Kidney epithelial cell (primary cell): Measurements from ENCODE around the gene TIMM22. TPM values are rescaled to one million over a fixed set of nuclear protein-coding genes. Genes with fewer than 3 reads are reported as not detected.

Source experiments
- DNase-seq: peaks from one replicate; pipeline ENCODE4 v3.0.0-alpha.2; 2010; ENCODE audit warnings: low read depth
- H3K27me3 ChIP-seq: 2 replicates; pipeline ENCODE4 v1.6.0; 2011; ENCODE audit warnings: low read length; ENCODE audit not compliant: control insufficient read depth, insufficient read depth
- H3K36me3 ChIP-seq: 2 replicates; pipeline ENCODE4 v1.5.1; 2011; ENCODE audit warnings: low read length; ENCODE audit not compliant: control insufficient read depth, insufficient read depth
- H3K4me3 ChIP-seq: 2 replicates; pipeline ENCODE4 v1.5.1; 2011; ENCODE audit warnings: low read depth, mild to moderate bottlenecking, control low read depth, low read length
- total RNA-seq: library from RNA; depleted of rRNA; stranded (reverse); fragments of >200 nt; gene quantifications from 2 replicates; pipeline ENCODE4 v1.2.3, GENCODE V29; 2015
- TF ChIP-seq, protein P1 (sequence below): IDR thresholded peaks from 2 replicates; pipeline ENCODE4 v1.5.1; 2011; ENCODE audit warnings: mild to moderate bottlenecking, moderate library complexity, low read length, control low read depth, inconsistent platforms; ENCODE audit not compliant: insufficient read depth, poor library complexity, severe bottlenecking

TIMM22 gene
- total RNA-seq, 1 donor from 2014 or later: 17.9 TPM

DNA sequence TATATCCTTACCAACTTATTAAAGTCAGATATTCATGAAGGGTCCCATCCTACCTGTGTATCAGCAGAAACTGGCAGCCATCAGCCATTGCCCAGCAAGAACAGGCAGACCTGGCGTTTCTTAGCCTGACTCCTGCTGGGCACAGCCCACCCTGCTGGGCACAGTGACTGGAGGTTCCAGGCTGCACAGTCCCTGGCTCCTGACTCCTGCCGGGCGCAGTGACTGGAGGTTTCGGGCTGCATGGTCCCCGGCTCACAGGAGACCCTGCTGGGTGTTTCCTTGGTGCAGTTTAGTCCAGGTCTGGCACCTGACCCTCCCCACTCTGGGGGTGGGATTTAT is 6.7 kb downstream of the TIMM22 start:
- TF ChIP-seq, protein P1, sequence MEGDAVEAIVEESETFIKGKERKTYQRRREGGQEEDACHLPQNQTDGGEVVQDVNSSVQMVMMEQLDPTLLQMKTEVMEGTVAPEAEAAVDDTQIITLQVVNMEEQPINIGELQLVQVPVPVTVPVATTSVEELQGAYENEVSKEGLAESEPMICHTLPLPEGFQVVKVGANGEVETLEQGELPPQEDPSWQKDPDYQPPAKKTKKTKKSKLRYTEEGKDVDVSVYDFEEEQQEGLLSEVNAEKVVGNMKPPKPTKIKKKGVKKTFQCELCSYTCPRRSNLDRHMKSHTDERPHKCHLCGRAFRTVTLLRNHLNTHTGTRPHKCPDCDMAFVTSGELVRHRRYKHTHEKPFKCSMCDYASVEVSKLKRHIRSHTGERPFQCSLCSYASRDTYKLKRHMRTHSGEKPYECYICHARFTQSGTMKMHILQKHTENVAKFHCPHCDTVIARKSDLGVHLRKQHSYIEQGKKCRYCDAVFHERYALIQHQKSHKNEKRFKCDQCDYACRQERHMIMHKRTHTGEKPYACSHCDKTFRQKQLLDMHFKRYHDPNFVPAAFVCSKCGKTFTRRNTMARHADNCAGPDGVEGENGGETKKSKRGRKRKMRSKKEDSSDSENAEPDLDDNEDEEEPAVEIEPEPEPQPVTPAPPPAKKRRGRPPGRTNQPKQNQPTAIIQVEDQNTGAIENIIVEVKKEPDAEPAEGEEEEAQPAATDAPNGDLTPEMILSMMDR: no peak
- DNase-seq: no peak
- Histone ChIP-seq H3K4me3 (no peak overlapping the region), H3K27me3 (no peaks in the 10 kb centered on the region), H3K36me3 (peaks cover 7% of the 10 kb centered on the region)

DNA sequence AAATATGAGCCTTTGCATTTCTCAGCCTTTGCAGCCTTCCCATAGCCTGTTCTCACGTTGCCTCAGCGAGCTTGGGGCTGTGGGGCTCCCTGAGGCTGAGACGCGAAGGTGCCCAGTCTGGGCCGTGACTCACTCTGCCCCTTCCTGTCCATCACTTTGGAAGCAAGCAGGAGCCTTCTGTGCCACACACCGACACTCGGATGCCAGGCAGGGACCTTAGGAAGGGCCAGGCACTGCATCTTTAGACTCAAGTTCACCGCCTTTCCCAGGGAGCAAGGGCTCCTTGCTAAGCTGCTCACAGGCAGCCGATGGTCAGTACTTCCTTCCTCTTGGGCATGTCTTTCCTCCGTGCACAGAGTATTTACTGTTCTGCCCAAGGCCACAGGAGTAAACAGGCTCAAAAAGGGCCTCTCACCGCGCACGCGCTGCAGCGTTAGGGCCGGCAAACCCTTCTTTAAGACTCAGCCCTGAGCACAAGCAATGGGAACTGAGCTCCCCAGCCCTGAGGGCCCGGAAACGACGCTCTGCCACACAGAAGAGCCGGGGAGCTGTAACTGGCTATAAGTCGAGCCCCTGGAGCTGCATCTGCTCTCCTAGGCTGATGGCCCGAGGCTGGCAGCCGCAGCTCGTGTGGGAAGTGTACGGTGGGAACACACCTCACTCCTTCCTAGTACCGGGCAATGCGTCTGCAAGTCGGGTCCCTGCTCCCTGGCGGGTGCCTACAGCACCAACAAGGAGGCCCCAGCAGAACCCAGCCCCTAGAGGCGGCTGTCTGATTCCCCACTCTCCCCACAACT is 7.2 kb downstream of the TIMM22 start:
- no peak overlapping the region for H3K4me3 ChIP-seq
- H3K27me3 ChIP-seq: no peaks in the 10 kb centered on the region
- TF ChIP-seq, protein P1: no peak
- DNase-seq: no peak
- peaks cover 7% of the 10 kb centered on the region for H3K36me3 ChIP-seq

DNA sequence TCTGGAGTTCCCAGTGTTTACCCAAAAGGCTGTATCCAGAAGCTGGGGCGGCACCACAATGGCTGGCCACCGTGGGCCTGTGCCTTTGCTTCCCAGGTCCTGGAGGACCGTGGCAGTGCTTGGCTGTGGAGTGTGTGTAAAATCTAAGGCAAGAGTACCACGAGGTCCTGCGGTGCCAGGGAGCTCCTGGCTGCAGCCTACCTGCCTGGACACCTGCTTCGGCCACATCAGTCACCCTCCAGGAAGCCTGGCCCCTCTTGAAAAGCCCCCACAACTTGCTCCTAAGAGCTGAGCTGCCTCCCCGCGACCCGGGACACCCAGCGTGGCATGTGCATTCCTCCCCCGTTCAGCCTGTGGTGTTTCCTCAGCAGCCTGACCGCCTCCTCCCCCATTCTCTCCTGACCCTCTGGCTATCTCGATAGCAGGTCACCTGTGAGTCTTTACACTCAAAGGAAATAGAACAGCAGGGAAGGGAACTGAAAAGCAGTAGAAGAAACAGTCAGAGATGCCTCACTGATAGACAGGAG is 7.9 kb downstream of the TIMM22 start:
- Histone ChIP-seq H3K36me3 (peaks cover 4% of the 10 kb centered on the region), H3K27me3 (no peaks in the 10 kb centered on the region), H3K4me3 (no peak overlapping the region)
- TF ChIP-seq, protein P1: no peak
- no peak for DNase-seq

DNA sequence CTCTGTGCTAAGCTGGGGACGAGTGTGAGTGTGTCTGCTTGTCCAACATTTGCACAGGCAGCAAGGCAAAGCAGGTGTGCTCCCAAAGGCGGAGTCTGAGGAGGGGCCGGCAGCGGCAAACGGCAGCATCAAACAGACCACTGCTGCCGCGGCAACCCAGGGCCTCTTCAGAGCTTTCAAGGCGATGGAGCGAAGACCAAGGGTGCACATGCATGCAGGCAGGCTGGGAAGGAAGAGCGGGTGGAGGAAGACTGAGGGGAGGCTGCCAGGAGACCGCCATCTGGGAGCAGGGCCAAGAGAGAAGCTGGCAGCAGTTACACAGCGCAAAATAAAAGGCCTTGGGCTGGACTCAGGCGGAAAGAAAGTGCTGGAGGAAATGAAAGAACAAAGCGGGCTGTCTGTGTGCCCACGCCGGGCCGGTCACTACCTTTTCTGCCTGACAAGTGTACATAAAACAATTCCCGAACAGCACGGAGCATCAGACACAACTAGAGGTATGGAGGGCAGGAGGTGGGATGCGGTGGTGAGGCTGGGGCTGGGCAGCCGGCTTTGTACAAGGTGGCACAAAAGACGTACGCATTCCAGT is 8.5 kb downstream of the TIMM22 start:
- H3K4me3 ChIP-seq: no peak overlapping the region
- TF ChIP-seq, protein P1: no peak
- H3K36me3 ChIP-seq: peaks cover 4% of the 10 kb centered on the region
- no peaks in the 10 kb centered on the region for H3K27me3 ChIP-seq
- no peak for DNase-seq

DNA sequence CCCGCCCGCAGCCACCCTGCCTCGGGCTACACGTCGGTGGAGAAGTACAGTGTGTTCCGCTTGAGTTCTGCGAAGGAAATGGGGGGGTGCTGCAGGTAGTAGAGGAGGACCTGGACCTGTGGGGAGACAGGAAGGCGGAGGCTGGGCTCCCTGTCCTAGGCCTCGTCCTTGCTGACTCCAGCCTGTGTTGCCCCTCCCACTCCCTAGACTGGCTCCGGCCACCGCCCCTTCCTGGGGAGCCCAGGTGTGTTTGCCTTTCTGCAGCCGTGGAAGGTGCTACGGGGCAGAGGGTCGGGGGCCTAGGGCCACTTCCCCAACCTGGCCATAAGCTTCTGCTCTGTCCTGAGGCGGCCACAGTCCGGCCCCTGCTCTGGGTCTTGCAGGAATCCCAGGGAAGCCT is 9.1 kb downstream of the TIMM22 start:
- TF ChIP-seq, protein P1: no peak
- H3K36me3 ChIP-seq: peaks cover 2% of the 10 kb centered on the region
- H3K4me3 ChIP-seq: no peak overlapping the region
- no peaks in the 10 kb centered on the region for H3K27me3 ChIP-seq
- DNase-seq: no peak
